Panc1 (cell line): ENCODE results near the gene IRX3. TPM values are rescaled to one million over a fixed set of nuclear protein-coding genes. Genes with fewer than 3 reads are reported as not detected.

ENCODE experiments used
- ATAC-seq: fragments of 200-7000 bp; cut with Tn5 transposase; 2 replicates; pipeline ENCODE4 v1.9.1; 2020; ENCODE audit warnings: mild to moderate bottlenecking, moderate library complexity
- BruUV-seq: library from RNA; stranded (reverse); fragments of 400-500 nt; replicated peaks from 2 replicates; lab custom pipeline; 2021; lab: Mats Ljungman, UMichigan
- CTCF ChIA-PET: fragments of 300-600 bp; sonication (Branson Sonifier 250); formaldehyde crosslinking; loops from one replicate; lab custom pipeline; 2022; ENCODE audit warnings: antibody characterized with exemption; lab: Charles Lee
- POLR2A ChIA-PET: fragments of 300-600 bp; sonication (Branson Sonifier 250); formaldehyde crosslinking; loops from one replicate; lab custom pipeline; 2022; ENCODE audit warnings: antibody characterized with exemption; lab: Charles Lee
- DNase-seq: peaks from one replicate; pipeline ENCODE4 v3.0.0-alpha.2; 2010; ENCODE audit warnings: low read depth, low spot score
- H3K27ac ChIP-seq: 2 replicates; pipeline ENCODE4 v1.5.1; 2011; ENCODE audit warnings: mild to moderate bottlenecking, low read length, inconsistent platforms
- H3K27me3 ChIP-seq: fragments of 200-500 bp; sonication (Bioruptor generic); 2 replicates; pipeline ENCODE4 v1.6.0; 2014; ENCODE audit warnings: low read length, inconsistent platforms; ENCODE audit not compliant: control insufficient read depth, insufficient read depth
- H3K36me3 ChIP-seq: fragments of 200-500 bp; sonication (Bioruptor generic); 2 replicates; pipeline ENCODE4 v1.5.1; 2014; ENCODE audit warnings: inconsistent platforms, mild to moderate bottlenecking, low read length, moderate library complexity; ENCODE audit not compliant: control insufficient read depth, insufficient read depth
- H3K4me1 ChIP-seq: 2 replicates; pipeline ENCODE4 v1.5.1; 2011; ENCODE audit warnings: inconsistent platforms, mild to moderate bottlenecking, low read length, moderate library complexity; ENCODE audit not compliant: control insufficient read depth, insufficient read depth
- H3K4me3 ChIP-seq, 2 experiments: 2 replicates each; pipeline ENCODE4 v1.5.1; 2011 to 2012; ENCODE audit warnings: low read depth in 2 of 2, low read length in 2 of 2, mild to moderate bottlenecking in 2 of 2, inconsistent platforms in 1 of 2, moderate library complexity in 1 of 2
- H3K9me3 ChIP-seq: fragments of 200-500 bp; sonication (Bioruptor generic); 2 replicates; pipeline ENCODE4 v1.5.1; 2014; ENCODE audit warnings: low read depth, mild to moderate bottlenecking, inconsistent platforms, low read length, moderate library complexity; ENCODE audit not compliant: control insufficient read depth, insufficient read depth
- CTCF ChIP-seq: fragments of 450-650 bp; IDR thresholded peaks from 2 replicates; pipeline ENCODE4 v1.5.1; 2017; ENCODE audit warnings: mild to moderate bottlenecking
- POLR2AphosphoS5 ChIP-seq: IDR thresholded peaks from 2 replicates; pipeline ENCODE4 v1.6.1; 2012; ENCODE audit warnings: mild to moderate bottlenecking, low read depth, low read length, moderate library complexity
- REST ChIP-seq, 2 experiments: IDR thresholded peaks; 2 replicates each; pipeline ENCODE4 v1.6.1; 2011 to 2012; ENCODE audit warnings: low read depth in 2 of 2, control low read depth in 1 of 2, low read length in 1 of 2, mild to moderate bottlenecking in 1 of 2, moderate library complexity in 1 of 2; ENCODE audit not compliant: insufficient read depth in 1 of 2
- SIN3A ChIP-seq: IDR thresholded peaks from 2 replicates; pipeline ENCODE4 v1.6.1; 2012; ENCODE audit warnings: low read depth, mild to moderate bottlenecking, low read length, moderate library complexity, borderline replicate concordance; ENCODE audit not compliant: insufficient read depth
- TCF7L2 ChIP-seq: IDR thresholded peaks from 2 replicates; pipeline ENCODE4 v1.6.1; 2011; ENCODE audit warnings: mild to moderate bottlenecking, low read depth, low read length, inconsistent platforms
- in situ Hi-C: cut with HindIII; loops from 2 replicates; pipeline ENCODE4 v1.10.0; 2016; ENCODE audit warnings: low sequenced_read_pairs, low pct_unique_long_range_greater_than_20kb
- intact Hi-C: fragments of 100-400 bp; cut with micrococcal nuclease; formaldehyde crosslinking; loops from one replicate; pipeline ENCODE4 v1.10.0; 2022; ENCODE audit not compliant: unreplicated experiment
- total RNA-seq: library from RNA; stranded (reverse); gene quantifications from one replicate; pipeline ENCODE4 v1.2.1, GENCODE V29; 2021; ENCODE audit not compliant: unreplicated experiment

Gene IRX3
- total RNA-seq, 1 experiment from 2014 or later: 7.0 TPM

- TF ChIP-seq REST (IDR thresholded peaks at IDR 0.05; ENCODE audit: insufficient read depth in 1 of 2, low read depth in 2 of 2, low read length in 1 of 2): no peak
- no peak for TF ChIP-seq SIN3A
- TF ChIP-seq CTCF: no peak
- TF ChIP-seq POLR2AphosphoS5: no peak
- no peak for TF ChIP-seq TCF7L2
- H3K4me1 ChIP-seq: no peaks in the 10 kb centered on the region
- no peak overlapping the region for H3K27ac ChIP-seq
- ChIA-PET POLR2A (no interaction called here), CTCF (no interaction called here)
- in situ Hi-C loops: no loop called here
- no peaks in the 10 kb centered on the region for H3K27me3 ChIP-seq
- H3K36me3 ChIP-seq: no peaks in the 10 kb centered on the region
- no TSS peak for BruUV-seq
- no peak overlapping the region for H3K4me3 ChIP-seq
- ATAC-seq: no peak
- intact Hi-C loops: no loop called here
- H3K9me3 ChIP-seq: no peaks in the 10 kb centered on the region
- DNase-seq: no peak
Observed at GRCh38 chr16:54327609-54328008, 41.0 kb upstream of the IRX3 start.

- intact Hi-C loops (no loop called here), in situ Hi-C loops (no loop called here)
- H3K9me3 ChIP-seq: no peaks in the 10 kb centered on the region
- BruUV-seq: no TSS peak
- H3K36me3 ChIP-seq: no peaks in the 10 kb centered on the region
- no peak for TF ChIP-seq CTCF
- TF ChIP-seq SIN3A: no peak
- no peak for TF ChIP-seq POLR2AphosphoS5
- TF ChIP-seq REST (IDR thresholded peaks at IDR 0.05; ENCODE audit: insufficient read depth in 1 of 2, low read depth in 2 of 2, low read length in 1 of 2): no peak
- TF ChIP-seq TCF7L2: no peak
- H3K27ac ChIP-seq: no peak overlapping the region
- H3K27me3 ChIP-seq: no peaks in the 10 kb centered on the region
- H3K4me1 ChIP-seq: no peaks in the 10 kb centered on the region
- ATAC-seq: no peak
- no peak for DNase-seq
- H3K4me3 ChIP-seq: no peak overlapping the region
- POLR2A ChIA-PET: no interaction called here
- CTCF ChIA-PET: no interaction called here
Observed at GRCh38 chr16:54326266-54326662, 39.7 kb upstream of the IRX3 start.
